ENCODE results near the gene STIM2.

GRCh38 chr4:27022963-27023362 lies 162.3 kb downstream of the STIM2 start:
- TF ChIP-seq CTCF (IDR thresholded peaks at IDR 0.05 in 4 of 5, conservative IDR thresholded peaks at IDR 0.05 in 1 of 5), result no peak
- TF ChIP-seq POLR2A (IDR thresholded peaks at IDR 0.05), result no peak

All from gastrocnemius medialis (tissue), 4 donors.